IMR-90 (cell line): Measurements from ENCODE around the gene NDUFV3. TPM values are rescaled to one million over a fixed set of nuclear protein-coding genes. Genes with fewer than 3 reads are reported as not detected.

Source experiments
- ATAC-seq: fragments of 200-7000 bp; cut with Tn5 transposase; 2 replicates; pipeline ENCODE4 v1.9.1; 2020; ENCODE audit warnings: low read depth, mild to moderate bottlenecking, moderate library complexity
- BruUV-seq: library from RNA; stranded (reverse); fragments of 400-500 nt; replicated peaks from 2 replicates; lab custom pipeline; 2021; lab: Mats Ljungman, UMichigan
- CTCF ChIA-PET: fragments of 300-600 bp; formaldehyde crosslinking; extraction: SDS; loops from one replicate; lab custom pipeline; 2021; ENCODE audit warnings: antibody characterized with exemption; lab: Yijun Ruan, JAX
- POLR2A ChIA-PET: fragments of 300-600 bp; sonication (Branson Sonifier 250); formaldehyde crosslinking; loops from one replicate; lab custom pipeline; 2022; ENCODE audit warnings: antibody characterized with exemption; ENCODE audit not compliant: unreplicated experiment; lab: Charles Lee
- DNase-seq: peaks from one replicate; pipeline ENCODE4 v3.0.0; 2013
- H2AFZ ChIP-seq: replicated peaks from 2 replicates; pipeline ENCODE3; 2013; ENCODE audit warnings: low read length, mild to moderate bottlenecking; ENCODE audit not compliant: poor library complexity
- H2AK5ac ChIP-seq: 2 replicates; pipeline ENCODE4 v1.6.1; 2013; ENCODE audit warnings: low read depth, low read length, inconsistent platforms
- H2AK9ac ChIP-seq: replicated peaks from 2 replicates; pipeline ENCODE3; 2013; ENCODE audit warnings: mild to moderate bottlenecking, low read depth, low read length, moderate library complexity; ENCODE audit not compliant: poor library complexity
- H2BK120ac ChIP-seq: 2 replicates; pipeline ENCODE4 v1.6.1; 2013; ENCODE audit warnings: low read depth, low read length, inconsistent platforms
- H2BK15ac ChIP-seq: 3 replicates; pipeline ENCODE4 v1.6.1; 2013; ENCODE audit warnings: low read depth, low read length, inconsistent platforms
- H2BK20ac ChIP-seq: 2 replicates; pipeline ENCODE4 v1.6.1; 2013; ENCODE audit warnings: low read depth, mild to moderate bottlenecking, inconsistent platforms, low read length, moderate library complexity
- H2BK5ac ChIP-seq: 2 replicates; pipeline ENCODE4 v1.6.1; 2013; ENCODE audit warnings: mild to moderate bottlenecking, low read depth, low read length, inconsistent platforms; ENCODE audit not compliant: poor library complexity, severe bottlenecking
- H3K14ac ChIP-seq: replicated peaks from 2 replicates; pipeline ENCODE4 v1.6.1; 2013; ENCODE audit warnings: low read depth, low read length, inconsistent platforms
- H3K18ac ChIP-seq: 2 replicates; pipeline ENCODE4 v1.6.1; 2013; ENCODE audit warnings: low read depth, low read length, control low read depth
- H3K23ac ChIP-seq: 2 replicates; pipeline ENCODE4 v1.6.1; 2013; ENCODE audit warnings: low read depth, low read length, inconsistent platforms
- H3K27ac ChIP-seq: 2 replicates; pipeline ENCODE4 v1.5.1; 2013; ENCODE audit warnings: mild to moderate bottlenecking, control low read depth, low read length; ENCODE audit not compliant: insufficient read depth
- H3K27me3 ChIP-seq: 2 replicates; pipeline ENCODE4 v1.6.1; 2013; ENCODE audit warnings: low read length; ENCODE audit not compliant: control insufficient read depth, insufficient read depth
- H3K36me3 ChIP-seq: 2 replicates; pipeline ENCODE4 v1.6.1; 2013; ENCODE audit warnings: low read length, mixed read lengths; ENCODE audit not compliant: control insufficient read depth, insufficient read depth
- H3K4ac ChIP-seq: 2 replicates; pipeline ENCODE4 v1.6.1; 2013; ENCODE audit warnings: low read depth, low read length, inconsistent platforms
- H3K4me1 ChIP-seq: 2 replicates; pipeline ENCODE4 v1.6.1; 2013; ENCODE audit warnings: low read length, mixed read lengths; ENCODE audit not compliant: control insufficient read depth, insufficient read depth
- H3K4me2 ChIP-seq: 2 replicates; pipeline ENCODE4 v1.6.1; 2013; ENCODE audit warnings: low read depth, mild to moderate bottlenecking, control low read depth, low read length, moderate library complexity
- H3K4me3 ChIP-seq: 2 replicates; pipeline ENCODE4 v1.5.1; 2013; ENCODE audit warnings: low read depth, mild to moderate bottlenecking, control low read depth, low read length, moderate library complexity; ENCODE audit not compliant: insufficient read depth
- H3K56ac ChIP-seq: 2 replicates; pipeline ENCODE4 v1.6.1; 2013; ENCODE audit warnings: low read length, inconsistent platforms; ENCODE audit not compliant: insufficient read depth; ENCODE audit errors: extremely low read depth
- H3K79me1 ChIP-seq, 2 experiments: 2 replicates each; pipeline ENCODE4 v1.6.1; 2013; ENCODE audit warnings: low read length in 2 of 2, inconsistent platforms in 1 of 2, low read depth in 1 of 2
- H3K9ac ChIP-seq: 2 replicates; pipeline ENCODE4 v1.6.1; 2013; ENCODE audit warnings: low read depth, low read length, control low read depth
- H3K9me1 ChIP-seq: 2 replicates; pipeline ENCODE4 v1.6.1; 2013; ENCODE audit warnings: low read length, inconsistent platforms; ENCODE audit not compliant: insufficient read depth
- H3K9me3 ChIP-seq: 2 replicates; pipeline ENCODE4 v1.6.1; 2013; ENCODE audit warnings: low read length; ENCODE audit not compliant: control insufficient read depth, insufficient read depth
- H4K20me1 ChIP-seq: 2 replicates; pipeline ENCODE4 v1.6.1; 2013; ENCODE audit warnings: low read length, inconsistent platforms; ENCODE audit not compliant: insufficient read depth
- H4K5ac ChIP-seq: 2 replicates; pipeline ENCODE4 v1.6.1; 2013; ENCODE audit warnings: mild to moderate bottlenecking, low read depth, low read length, control low read depth
- H4K8ac ChIP-seq, 2 experiments: 2 replicates each; pipeline ENCODE4 v1.6.1; 2013; ENCODE audit warnings: low read depth in 2 of 2, low read length in 2 of 2, control low read depth in 1 of 2, inconsistent platforms in 1 of 2
- H4K91ac ChIP-seq: 2 replicates; pipeline ENCODE4 v1.6.1; 2013; ENCODE audit warnings: low read depth, low read length, inconsistent platforms; ENCODE audit not compliant: insufficient read depth
- BHLHE40 ChIP-seq: fragments of 150-350 bp; IDR thresholded peaks from 2 replicates; pipeline ENCODE4 v1.6.1; 2016; ENCODE audit warnings: mild to moderate bottlenecking, low read depth, low read length
- CEBPB ChIP-seq: IDR thresholded peaks from 2 replicates; pipeline ENCODE4 v1.6.1; 2012; ENCODE audit warnings: low read depth, low read length, improper control_type of control experiment
- CHD1 ChIP-seq: IDR thresholded peaks from 2 replicates; pipeline ENCODE4 v1.6.1; 2012; ENCODE audit warnings: low read depth, low read length, improper control_type of control experiment
- ELK1 ChIP-seq: fragments of 150-350 bp; IDR thresholded peaks from 2 replicates; pipeline ENCODE4 v1.6.1; 2016; ENCODE audit warnings: low read depth, mild to moderate bottlenecking, low read length, moderate library complexity, borderline replicate concordance
- FOS ChIP-seq: fragments of 150-350 bp; IDR thresholded peaks from 2 replicates; pipeline ENCODE4 v1.6.1; 2016; ENCODE audit warnings: low read depth, low read length
- MAFK ChIP-seq: IDR thresholded peaks from 2 replicates; pipeline ENCODE4 v1.6.1; 2012; ENCODE audit warnings: low read depth, low read length, improper control_type of control experiment
- MAZ ChIP-seq: IDR thresholded peaks from 2 replicates; pipeline ENCODE4 v1.6.1; 2012; ENCODE audit warnings: low read depth, mild to moderate bottlenecking, low read length, improper control_type of control experiment, moderate library complexity, borderline replicate concordance
- MXI1 ChIP-seq: IDR thresholded peaks from 2 replicates; pipeline ENCODE4 v1.6.1; 2012; ENCODE audit warnings: low read depth, mild to moderate bottlenecking, low read length, moderate library complexity, borderline replicate concordance
- NFE2L2 ChIP-seq: fragments of 150-350 bp; IDR thresholded peaks from 2 replicates; pipeline ENCODE4 v1.6.1; 2016; ENCODE audit warnings: low read depth, mild to moderate bottlenecking, low read length
- POLR2A ChIP-seq: IDR thresholded peaks from 2 replicates; pipeline ENCODE4 v1.6.1; 2012; ENCODE audit warnings: mild to moderate bottlenecking, low read depth, low read length
- RAD21 ChIP-seq: IDR thresholded peaks from 2 replicates; pipeline ENCODE4 v1.6.1; 2012; ENCODE audit warnings: low read length, improper control_type of control experiment
- RCOR1 ChIP-seq: IDR thresholded peaks from 2 replicates; pipeline ENCODE4 v1.6.1; 2012; ENCODE audit warnings: mild to moderate bottlenecking, low read length, improper control_type of control experiment; ENCODE audit not compliant: insufficient replicate concordance
- RFX5 ChIP-seq: IDR thresholded peaks from 2 replicates; pipeline ENCODE4 v1.8.0; 2012; ENCODE audit warnings: low read depth, mild to moderate bottlenecking, low read length, moderate library complexity
- SMC3 ChIP-seq: fragments of 150-350 bp; IDR thresholded peaks from 2 replicates; pipeline ENCODE4 v1.6.1; 2016; ENCODE audit warnings: low read depth, mild to moderate bottlenecking, antibody characterized with exemption, low read length, moderate library complexity
- USF2 ChIP-seq: fragments of 150-350 bp; IDR thresholded peaks from 2 replicates; pipeline ENCODE4 v1.6.1; 2017; ENCODE audit warnings: mild to moderate bottlenecking, antibody characterized with exemption, low read length, low read depth
- WGBS, 2 experiments: methylation state at CpG; one replicate each; pipeline versions ENCODE4 v1.1.5 to v1.1.7; 2013; ENCODE audit warnings: missing lambda C conversion rate in 2 of 2; ENCODE audit not compliant: insufficient read length in 1 of 2; ENCODE audit errors: extremely low coverage in 2 of 2; 5-methylcytosine and 5-hydroxymethylcytosine counted together
- dilution Hi-C: fragments of 300-500 bp; cut with HindIII; formaldehyde crosslinking; loops from one replicate; pipeline ENCODE4 v1.14.3; 2018; ENCODE audit warnings: low sequenced_read_pairs; ENCODE audit not compliant: unreplicated experiment
- in situ Hi-C: fragments of 300-500 bp; cut with MboI; formaldehyde crosslinking; loops from 3 replicates; pipeline ENCODE4 v1.14.3; 2019; ENCODE audit warnings: low sequenced_read_pairs, inconsistent platforms, mixed read lengths
- intact Hi-C: fragments of 100-400 bp; cut with micrococcal nuclease; formaldehyde crosslinking; loops from 2 replicates; pipeline ENCODE4 v1.10.0; 2022
- polyA plus RNA-seq, 3 experiments: library from polyadenylated mRNA; depleted of rRNA; stranded (reverse); fragments of >200 nt; gene quantifications; 2 replicates each; pipeline ENCODE4 v1.2.3, GENCODE V29; 2012; ENCODE audit warnings: low replicate concordance in 1 of 3
- total RNA-seq: library from RNA; depleted of rRNA; stranded (reverse); fragments of >200 nt; gene quantifications from 2 replicates; pipeline ENCODE4 v1.2.3, GENCODE V29; 2012

Gene NDUFV3
- total and polyA plus RNA-seq, 2 of the 4 experiments (the other 2 are of a cell fraction) = 38.5 to 55.6 TPM

GRCh38 chr21:42878993-42879787 lies 13.9 kb upstream of the NDUFV3 start, which contains the start of gene WDR4:
TSS of gene WDR4 (minus strand) at chr21:42879539. CDS start at chr21:42879495, 44 bp downstream.
- no peak within 1 kb of the TSS for H2BK20ac ChIP-seq
- peaks cover 21 to 26% of the 10 kb centered on the region in 2 experiments for H3K79me1 ChIP-seq
- peak within 1 kb of the TSS; percentile 80 for H3K4ac ChIP-seq
- H3K27ac ChIP-seq = peak within 1 kb of the TSS; percentile 73
- peak within 1 kb of the TSS; percentile 90 for H3K23ac ChIP-seq
- 0% methylated on average over 68 of the region's 80 CpGs; no CpG with 5 or more reads in 1 of the 2 experiments for WGBS, 2 experiments
- intact Hi-C loops = no loop called here
- peak within 1 kb of the TSS; percentile 90 for H2AK9ac ChIP-seq
- DNase-seq (peak; percentile 97), ATAC-seq (peak; percentile 91)
- dilution Hi-C loops = no loop called here
- H3K9me3 ChIP-seq = no peaks in the 10 kb centered on the region
- H2AFZ ChIP-seq = peak within 1 kb of the TSS; percentile 99
- H2AK5ac ChIP-seq = peak within 1 kb of the TSS; percentile 53
- H3K27me3 ChIP-seq = no peaks in the 10 kb centered on the region
- H3K4me3 ChIP-seq = peak within 1 kb of the TSS; percentile 67
- peak within 1 kb of the TSS; percentile 55 to 100 for H4K8ac ChIP-seq
- H3K14ac ChIP-seq = peak within 1 kb of the TSS; percentile 96
- peak within 1 kb of the TSS; percentile 9; the same call in 1 of the 2 replicates for H2BK120ac ChIP-seq
- peak within 1 kb of the TSS; percentile 83 for H3K56ac ChIP-seq
- H3K18ac ChIP-seq = peak within 1 kb of the TSS; percentile 43; the same call in 1 of the 2 replicates
- BruUV-seq = no TSS peak
- H4K5ac ChIP-seq = peak within 1 kb of the TSS; percentile 92
- in situ Hi-C loops = no loop called here
- ChIA-PET CTCF (no interaction called here), POLR2A (no interaction called here)
- H4K20me1 ChIP-seq = no peaks in the 10 kb centered on the region
- no peak within 1 kb of the TSS for H2BK15ac ChIP-seq
- peak within 1 kb of the TSS; percentile 88 for H4K91ac ChIP-seq
- peaks cover 2% of the 10 kb centered on the region for H3K36me3 ChIP-seq
- no peaks in the 10 kb centered on the region for H3K4me1 ChIP-seq
- H3K9ac ChIP-seq = peak within 1 kb of the TSS; percentile 85
- peak within 1 kb of the TSS; percentile 83 for H2BK5ac ChIP-seq
- peak within 1 kb of the TSS; percentile 90 for H3K4me2 ChIP-seq
- H3K9me1 ChIP-seq = no peaks in the 10 kb centered on the region
- peak; percentile 83 for TF ChIP-seq POLR2A
- TF ChIP-seq USF2 = peak; percentile 96
- no peak for TF ChIP-seq ELK1
- TF ChIP-seq RFX5 = no peak
- no peak for TF ChIP-seq RAD21
- no peak for TF ChIP-seq SMC3
- peak; percentile 60; the same call in 1 of the 2 replicates for TF ChIP-seq MAZ
- TF ChIP-seq CHD1 = no peak
- TF ChIP-seq CEBPB = no peak
- TF ChIP-seq RCOR1 = no peak
- no peak for TF ChIP-seq MAFK
- TF ChIP-seq FOS = no peak
- TF ChIP-seq MXI1 = peak; percentile 100
- no peak for TF ChIP-seq BHLHE40
- TF ChIP-seq NFE2L2 = no peak
